ENCODE results near the gene IST1.

IST1 gene

DNA sequence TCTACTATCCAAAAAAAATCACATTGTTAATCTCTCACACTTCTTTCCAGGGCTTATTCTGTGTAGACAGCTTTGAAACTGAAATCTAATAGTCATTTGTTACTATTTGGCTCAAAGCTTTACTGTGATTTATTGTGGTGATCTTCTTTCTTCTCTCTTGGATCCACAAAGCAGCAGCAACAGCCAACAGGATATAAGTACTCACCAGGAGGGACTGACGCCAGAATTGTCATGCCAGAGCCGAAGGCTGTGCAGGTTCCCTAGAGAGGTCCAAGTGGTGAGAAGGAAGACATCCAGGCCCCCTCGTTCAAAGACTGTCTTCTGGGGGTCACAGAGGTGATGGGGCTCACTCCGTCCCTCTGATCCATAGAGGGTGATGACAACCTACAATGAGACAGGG is 71.6 kb downstream of the IST1 start:
- no peak for DNase-seq

DNA sequence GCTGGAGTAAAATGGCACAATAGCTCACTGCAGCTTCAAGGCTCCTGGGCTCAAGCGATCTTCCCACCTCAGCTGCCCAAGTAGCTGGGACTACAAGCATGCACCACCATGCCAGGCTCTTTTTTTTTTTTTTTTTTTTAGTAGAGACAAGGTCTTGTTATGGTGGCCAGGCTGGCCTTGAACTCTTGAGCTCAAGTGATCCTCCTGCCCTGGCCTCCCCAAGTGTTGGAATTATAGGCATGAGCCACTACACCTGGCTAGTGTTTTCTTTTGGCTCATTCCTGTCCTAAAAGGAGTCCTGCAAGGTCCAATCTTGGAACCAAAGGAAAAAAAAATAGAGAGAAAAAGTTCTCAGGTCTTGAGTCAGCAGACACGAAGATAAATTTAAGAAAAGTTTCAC is 74.0 kb downstream of the IST1 start:
- no peak for DNase-seq

DNA sequence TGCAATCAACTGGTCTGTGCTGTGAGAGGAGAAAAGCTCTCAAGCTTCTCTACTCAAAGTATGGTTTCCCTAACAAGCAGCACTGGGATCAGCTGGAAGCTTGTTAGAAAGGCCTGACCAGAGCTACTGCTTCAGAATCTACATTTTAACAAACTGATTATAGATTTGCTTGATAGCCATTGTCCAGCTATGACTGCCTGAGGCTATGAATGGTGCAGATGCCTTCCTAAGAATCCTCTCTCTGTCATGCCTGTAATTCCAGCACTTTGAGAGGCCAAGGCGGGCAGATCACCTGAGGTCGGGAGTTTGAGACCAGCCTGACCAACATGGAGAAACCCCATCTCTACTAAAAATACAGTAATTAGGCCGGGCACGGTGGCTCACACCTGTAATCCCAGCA is 76.2 kb downstream of the IST1 start:
- DNase-seq, result no peak

DNA sequence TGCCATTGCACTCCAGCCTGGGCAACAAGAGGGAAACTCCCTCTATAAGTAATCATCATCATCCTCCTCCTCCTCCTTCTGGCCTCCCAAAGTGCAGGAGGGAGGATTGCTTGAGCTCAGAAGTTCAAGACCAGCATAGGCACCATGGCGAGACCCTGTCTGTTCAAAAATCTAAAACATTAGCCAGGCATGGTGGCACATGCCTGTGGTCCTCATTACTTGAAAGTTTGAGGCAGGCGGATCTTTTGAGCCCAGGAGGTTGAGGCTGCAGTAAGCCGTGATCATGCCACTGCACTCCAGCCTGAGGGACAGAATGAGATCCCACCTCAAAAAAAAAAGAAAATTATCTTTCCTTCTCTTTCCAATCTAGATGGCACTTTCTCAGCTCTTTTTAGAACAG is 77.0 kb downstream of the IST1 start:
- DNase-seq, result no peak

DNA sequence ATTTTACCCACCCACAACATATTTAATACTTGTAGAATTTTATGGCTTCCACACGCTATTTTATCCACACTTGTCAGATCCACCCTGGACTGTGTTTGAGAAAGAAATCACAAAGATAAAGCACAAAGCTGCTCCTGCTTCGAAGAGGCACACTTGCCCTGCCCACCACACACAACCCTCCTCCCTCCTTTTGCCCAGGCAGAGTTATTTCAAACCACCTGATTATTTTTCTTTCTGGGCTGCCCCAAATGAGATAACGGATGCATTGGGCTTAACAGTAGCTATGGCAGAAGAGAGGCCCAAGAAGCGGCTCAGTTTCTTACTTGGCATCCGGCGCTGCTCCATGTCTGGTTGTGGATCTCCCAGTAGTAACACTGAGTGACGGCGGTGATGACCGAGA is 77.7 kb downstream of the IST1 start:
- DNase-seq, result no peak

DNA sequence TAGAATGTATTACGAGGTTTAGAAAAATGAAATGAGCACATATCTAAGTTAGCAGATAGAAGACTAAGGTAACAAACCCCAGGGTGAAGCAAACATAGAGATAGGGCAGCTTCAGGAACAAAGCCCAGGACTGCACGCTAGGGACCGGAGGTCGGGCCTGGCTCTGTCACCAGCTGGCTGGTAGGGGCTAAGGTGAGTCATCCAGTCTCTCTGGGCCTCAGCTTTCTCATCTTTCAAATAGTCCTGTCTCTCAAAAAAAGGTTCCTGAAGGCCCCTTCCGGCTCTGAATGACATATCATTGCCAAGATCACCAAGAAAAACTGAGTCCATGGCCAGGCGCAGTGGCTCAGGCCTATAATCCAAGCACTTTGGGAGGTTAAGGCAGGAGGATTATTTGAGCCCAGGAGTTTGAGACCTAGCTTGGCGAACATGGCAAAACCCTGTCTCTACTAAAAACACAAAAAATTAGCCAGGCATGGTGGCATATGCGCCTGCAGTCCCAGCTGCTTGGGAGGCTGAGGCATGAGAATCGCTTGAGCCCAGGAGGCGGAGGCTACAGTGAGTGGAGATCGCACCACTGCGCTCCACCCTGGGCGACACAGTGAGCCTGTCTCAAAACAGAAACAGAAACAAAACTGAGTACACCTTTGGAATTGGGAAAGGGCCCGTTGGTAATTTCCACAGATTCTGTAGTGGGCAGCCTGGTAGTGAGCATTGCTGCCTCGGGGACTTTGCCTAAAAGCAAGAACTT is 78.9 kb downstream of the IST1 start:
- no peak for DNase-seq

All from NCI-H446 (cell line).